Measurements from ENCODE around the gene IGFBPL1.
"Not testable (repeated sequence)": the region's sequence is repeated elsewhere in the genome, so short reads cannot be mapped to it uniquely, and the experiment has no call there.

IGFBPL1 gene

GRCh38 chr9:38399191-38399590 is 25.1 kb downstream of the IGFBPL1 start:
- DNase-seq (ENCODE audit: low read depth in 2 of 2), result not testable (repeated sequence)

- DNase-seq (ENCODE audit: low read depth in 2 of 2), result no peak
Observed at GRCh38 chr9:38396371-38396671, 27.9 kb downstream of the IGFBPL1 start.

DNA sequence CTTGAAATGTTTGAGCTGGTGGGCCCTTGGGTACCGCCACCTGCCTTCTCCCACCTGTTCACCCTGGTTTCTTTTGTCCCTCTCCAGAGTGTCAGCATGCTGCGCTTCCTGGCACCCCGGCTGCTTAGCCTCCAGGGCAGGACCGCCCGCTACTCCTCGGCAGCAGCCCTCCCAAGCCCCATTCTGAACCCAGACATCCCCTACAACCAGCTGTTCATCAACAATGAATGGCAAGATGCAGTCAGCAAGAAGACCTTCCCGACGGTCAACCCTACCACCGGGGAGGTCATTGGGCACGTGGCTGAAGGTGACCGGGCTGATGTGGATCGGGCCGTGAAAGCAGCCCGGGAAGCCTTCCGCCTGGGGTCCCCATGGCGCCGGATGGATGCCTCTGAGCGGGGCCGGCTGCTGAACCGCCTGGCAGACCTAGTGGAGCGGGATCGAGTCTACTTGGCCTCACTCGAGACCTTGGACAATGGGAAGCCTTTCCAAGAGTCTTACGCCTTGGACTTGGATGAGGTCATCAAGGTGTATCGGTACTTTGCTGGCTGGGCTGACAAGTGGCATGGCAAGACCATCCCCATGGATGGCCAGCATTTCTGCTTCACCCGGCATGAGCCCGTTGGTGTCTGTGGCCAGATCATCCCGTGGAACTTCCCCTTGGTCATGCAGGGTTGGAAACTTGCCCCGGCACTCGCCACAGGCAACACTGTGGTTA is 28.4 kb downstream of the IGFBPL1 start:
- no peak for DNase-seq (ENCODE audit: low read depth in 2 of 2)

- no peak for DNase-seq (ENCODE audit: low read depth in 2 of 2)
Observed at GRCh38 chr9:38394416-38394815, 29.8 kb downstream of the IGFBPL1 start.

DNA sequence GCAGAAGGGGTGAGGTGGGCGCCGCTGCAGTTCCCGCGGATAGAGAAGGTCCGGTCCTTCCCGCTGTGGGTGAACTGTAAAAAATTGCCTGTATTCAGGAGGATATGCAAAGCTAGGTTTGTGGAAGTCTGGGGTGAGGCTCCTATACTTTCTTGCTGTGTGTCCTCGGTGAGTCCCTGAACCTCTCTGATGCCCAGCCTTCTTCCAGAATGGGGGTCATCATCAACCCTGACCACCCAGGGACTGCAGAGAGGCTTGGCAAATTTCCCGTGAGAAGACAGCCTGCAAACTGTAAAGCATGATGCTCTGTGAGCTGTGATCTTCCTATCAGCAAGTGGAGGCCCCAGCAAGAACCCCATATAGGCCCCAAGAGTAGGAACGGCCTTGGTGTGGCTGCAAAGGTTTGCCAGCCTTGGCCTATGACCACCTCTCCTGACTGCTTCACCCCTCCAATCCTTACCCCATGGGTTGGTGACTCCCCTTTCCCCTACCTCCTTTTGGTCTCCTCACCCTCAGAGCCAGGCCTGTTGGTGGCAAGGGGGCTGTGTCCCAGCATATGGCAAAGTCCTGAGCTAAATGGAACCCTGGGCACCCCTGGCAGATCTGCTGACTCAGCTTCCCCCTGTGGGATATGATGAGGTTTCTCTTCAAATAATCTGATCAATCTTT is 31.0 kb downstream of the IGFBPL1 start:
- no peak for DNase-seq (ENCODE audit: low read depth in 2 of 2)

DNA sequence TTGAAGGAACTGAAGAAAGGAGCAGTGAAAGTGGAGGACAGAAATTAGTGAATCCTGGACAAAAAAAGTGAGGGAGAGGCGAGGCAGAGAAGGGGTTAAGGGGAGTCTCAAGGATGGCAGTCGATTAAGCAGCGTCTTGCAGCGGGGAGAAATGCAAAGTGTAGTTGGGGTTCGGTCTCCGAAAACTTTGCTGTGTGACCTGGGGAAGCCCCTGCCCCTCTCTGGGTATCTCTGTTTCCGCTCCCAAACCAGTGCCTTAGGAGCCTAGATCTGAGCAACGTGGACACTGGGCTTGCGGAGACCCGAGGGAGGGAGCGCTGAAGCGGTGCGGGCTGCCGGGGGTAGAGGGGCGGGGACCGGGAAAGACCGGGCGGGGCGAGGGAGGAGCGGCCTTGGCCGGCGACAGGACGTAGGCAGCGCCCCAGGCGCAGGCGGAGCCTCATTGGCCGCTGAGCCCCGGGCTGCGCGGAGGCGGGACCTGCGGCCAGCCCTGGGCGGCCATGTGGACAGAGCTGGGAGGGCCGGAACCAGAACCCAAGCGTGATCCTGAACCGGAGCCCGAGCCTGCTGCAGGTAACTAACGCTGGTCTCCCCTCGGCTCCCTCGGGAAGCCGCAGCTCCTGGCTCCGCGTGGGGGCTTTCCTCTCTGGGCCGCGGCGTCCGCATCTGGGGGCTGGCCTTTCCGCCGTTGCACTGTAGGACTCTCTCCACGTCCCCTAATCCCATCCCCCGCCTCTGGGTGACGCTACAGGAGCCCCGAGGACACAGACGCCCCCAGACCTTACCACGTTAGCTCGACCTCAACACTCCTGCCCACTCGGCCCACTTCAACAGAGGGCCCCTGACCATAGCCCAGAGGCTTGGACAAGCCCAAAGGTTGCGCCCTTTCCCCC is 31.8 kb downstream of the IGFBPL1 start, which contains the start of gene ALDH1B1:
ALDH1B1 (plus strand) TSS at position 468 of the 893 bp plus-strand sequence. CDS start 3,047 bp downstream, outside the sequence.
- peak; percentile 47 to 52 for DNase-seq (ENCODE audit: low read depth in 2 of 2)

DNA sequence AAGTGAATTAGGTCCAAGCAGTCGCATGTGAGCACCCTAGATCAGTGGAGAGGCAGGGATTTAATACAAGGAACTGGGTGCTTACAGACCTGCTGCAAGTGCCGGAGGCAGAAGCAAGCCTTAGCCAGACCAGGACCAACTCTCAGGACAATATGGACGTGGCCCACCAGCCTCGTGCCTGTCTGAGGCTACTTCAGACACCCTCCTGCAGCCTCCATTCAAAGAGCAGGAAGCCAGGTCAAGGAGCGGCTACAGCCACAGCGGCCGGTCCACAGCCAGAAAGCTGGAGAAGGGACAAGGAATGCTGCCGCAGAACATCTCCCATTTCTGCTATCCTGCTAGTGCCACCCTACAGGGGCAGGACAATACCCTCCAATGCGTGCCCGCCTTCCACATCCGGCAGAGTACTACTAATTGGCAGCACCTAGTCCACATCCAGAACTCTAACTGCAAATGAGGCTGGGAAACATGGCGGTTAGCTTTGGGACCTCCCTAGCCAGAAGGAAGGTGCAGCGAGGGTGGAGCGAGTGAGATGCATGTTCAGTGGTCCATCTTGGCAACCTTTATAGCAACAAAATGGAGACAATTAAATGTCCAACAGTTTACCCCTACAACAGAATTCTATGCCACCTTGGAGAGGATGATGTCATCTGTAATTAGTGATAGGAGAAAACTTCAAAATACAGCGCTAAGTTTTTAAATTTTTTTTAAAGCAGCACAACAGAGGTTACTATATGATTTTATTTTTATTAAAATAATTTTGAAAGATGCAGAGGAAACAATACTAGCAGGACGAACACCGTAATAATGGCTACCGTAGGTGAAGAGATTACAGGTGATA is 32.8 kb downstream of the IGFBPL1 start:
- no peak for DNase-seq (ENCODE audit: low read depth in 2 of 2)

DNA sequence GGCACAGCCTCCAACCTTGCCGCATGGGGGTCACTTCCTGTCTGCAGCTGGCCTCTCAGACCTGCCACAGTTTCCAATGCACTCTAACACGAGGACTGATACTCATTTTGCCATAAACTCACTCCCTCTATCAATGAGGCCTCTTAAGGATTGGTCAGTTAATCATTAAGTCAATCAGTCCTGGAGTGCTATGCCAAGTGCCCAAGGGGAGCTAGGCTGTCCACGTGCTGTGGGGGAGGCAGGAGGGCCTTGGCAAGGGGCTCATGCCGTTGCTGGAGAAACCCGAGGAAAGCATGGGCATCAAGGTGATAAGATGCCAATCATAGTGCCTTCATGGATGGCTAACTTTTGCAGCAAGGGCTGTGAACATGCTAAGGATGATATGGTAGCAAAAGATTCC is 33.4 kb downstream of the IGFBPL1 start:
- no peak for DNase-seq (ENCODE audit: low read depth in 2 of 2)

DNA sequence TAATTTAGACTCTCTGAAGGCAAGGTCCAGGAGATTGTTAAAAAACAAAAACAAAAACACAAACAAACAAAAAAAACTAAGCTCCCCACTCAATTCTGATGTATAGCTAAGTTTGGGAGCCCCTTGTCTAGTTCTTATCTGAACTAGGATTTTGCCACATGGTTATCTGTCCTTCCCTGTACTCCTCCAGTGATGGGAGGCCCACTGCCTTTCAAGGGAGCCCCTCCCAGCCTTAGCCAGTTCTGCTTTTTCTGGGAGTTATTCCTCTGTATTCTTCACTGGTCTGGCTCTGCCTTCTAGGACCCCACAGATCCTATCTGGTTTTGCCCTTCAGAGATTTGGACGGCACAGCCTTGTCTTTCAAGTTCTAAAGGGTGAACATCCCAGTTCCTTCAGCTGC is 33.8 kb downstream of the IGFBPL1 start:
- DNase-seq (ENCODE audit: low read depth in 2 of 2), result no peak

GRCh38 chr9:38389313-38389712 is 34.9 kb downstream of the IGFBPL1 start:
- DNase-seq (ENCODE audit: low read depth in 2 of 2), result no peak

- DNase-seq (ENCODE audit: low read depth in 2 of 2), result no peak
Observed at GRCh38 chr9:38388283-38389223, 35.7 kb downstream of the IGFBPL1 start.

DNA sequence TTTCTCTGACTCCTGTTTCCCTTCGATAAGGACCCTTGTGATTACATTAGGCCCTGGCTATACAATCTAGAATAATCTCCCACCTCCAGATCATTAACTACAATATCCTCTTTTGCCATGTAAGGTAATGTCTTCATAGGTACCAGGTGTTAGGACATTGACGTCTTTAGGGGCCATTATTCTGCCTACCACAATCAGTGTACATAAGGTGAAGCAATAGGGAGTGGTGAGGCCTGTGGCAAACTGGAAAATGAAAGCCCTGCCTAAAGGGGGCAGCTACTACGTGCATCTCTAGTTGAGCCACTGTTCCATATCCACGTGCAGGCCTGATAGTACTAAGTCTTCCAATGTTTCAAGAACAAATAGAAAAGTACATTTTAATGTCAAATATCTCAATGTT is 36.5 kb downstream of the IGFBPL1 start:
- no peak for DNase-seq (ENCODE audit: low read depth in 2 of 2)

- DNase-seq (ENCODE audit: low read depth in 2 of 2), result no peak
Observed at GRCh38 chr9:38387066-38387465, 37.2 kb downstream of the IGFBPL1 start.

DNA sequence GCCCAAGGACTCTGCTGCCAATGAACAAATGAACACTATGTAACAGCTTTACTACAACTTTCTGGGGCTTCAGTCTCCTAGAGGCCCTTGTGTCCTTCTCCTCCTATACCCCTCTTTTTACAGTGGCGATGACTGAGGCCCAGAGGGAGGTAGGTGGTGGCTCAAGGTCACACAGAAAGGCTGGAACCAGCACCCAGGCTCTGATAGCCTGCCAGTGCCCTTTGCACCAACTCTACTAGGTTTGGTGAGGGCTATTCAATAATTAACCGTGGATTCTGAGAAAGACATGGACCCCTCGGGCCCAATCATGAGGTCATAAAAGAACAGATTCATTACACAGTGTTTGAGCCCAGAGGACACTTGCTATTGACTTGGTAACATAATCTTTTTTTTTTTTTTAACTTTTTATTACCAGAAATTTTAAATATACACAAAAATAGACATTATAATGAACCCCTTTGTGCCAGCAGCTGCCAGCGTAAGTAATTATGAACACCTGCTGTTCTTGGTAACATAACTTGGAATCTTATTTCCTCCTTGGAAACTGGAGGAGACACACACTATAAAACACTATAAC is 37.8 kb downstream of the IGFBPL1 start:
- no peak for DNase-seq (ENCODE audit: low read depth in 2 of 2)

DNA sequence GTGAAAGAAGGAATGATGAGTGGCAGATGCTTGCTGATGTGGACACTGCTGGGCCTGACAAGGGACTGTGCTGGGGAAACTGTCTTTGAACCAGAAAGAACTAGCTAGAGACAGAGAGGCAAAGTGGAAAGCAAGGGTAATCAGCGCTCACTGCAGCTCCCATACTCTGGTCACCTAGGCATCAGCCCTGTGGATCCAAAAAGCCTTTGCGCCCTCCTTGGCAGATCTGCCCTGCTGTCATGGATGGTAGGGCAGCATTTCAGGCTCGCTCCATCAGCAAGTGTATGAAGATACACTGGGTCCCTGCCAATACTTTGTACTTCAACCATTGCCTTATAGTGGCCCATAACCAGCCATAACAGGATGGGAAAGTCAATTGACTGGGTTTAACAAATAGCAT is 38.4 kb downstream of the IGFBPL1 start:
- no peak for DNase-seq (ENCODE audit: low read depth in 2 of 2)

GRCh38 chr9:38384990-38385848 is 39.0 kb downstream of the IGFBPL1 start:
- no peak for DNase-seq (ENCODE audit: low read depth in 2 of 2)

- DNase-seq (ENCODE audit: low read depth in 2 of 2), result no peak
Observed at GRCh38 chr9:38382141-38382540, 42.1 kb downstream of the IGFBPL1 start.

- DNase-seq (ENCODE audit: low read depth in 2 of 2), result no peak
Observed at GRCh38 chr9:38380872-38381534, 43.3 kb downstream of the IGFBPL1 start.
